Measurements from ENCODE around the gene SHISAL1. TPM values are rescaled to one million over a fixed set of nuclear protein-coding genes. Genes with fewer than 3 reads are reported as not detected.
A peak's percentile ranks its signal among the peaks of the same experiment; 100 is the strongest.

The SHISAL1 gene
- total and polyA plus RNA-seq, 2 donors: 5.1 to 21.1 TPM

DNA sequence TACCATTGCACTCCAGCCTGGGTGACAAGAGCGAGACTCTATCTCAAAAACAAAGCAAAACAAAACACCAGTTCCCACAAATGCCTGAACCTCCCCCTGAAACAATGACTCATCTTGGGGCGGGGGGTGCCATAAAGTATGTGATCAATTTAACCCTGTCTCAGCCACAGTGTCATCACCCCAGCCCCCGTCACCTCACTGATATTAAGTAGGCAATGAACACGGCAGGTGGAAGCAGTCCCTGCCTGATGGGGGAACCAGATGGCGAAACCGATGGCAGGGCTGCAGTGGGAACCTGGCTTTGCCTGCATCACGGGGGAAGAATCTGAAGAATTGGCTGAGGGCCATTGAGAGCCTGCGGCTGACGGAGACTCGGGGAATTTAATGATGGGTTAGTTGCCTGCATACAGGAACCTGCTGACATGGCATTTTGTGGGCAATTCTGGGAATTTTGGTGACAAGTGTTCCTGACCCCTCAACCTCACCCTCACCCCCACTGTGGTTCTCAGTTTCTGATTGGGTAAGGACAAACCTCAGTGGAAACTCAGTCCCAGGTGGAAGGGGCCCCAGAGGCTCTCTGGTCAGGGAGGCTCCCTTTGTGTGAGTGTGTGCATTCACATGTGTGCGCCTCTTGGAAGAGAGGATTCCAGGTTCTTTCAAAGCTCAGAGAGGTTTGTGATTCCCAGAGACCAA is 39.1 kb upstream of the SHISAL1 start:
- DNase-seq (ENCODE audit: extremely low spot score): no peak
- Histone ChIP-seq H3K4me3 (ENCODE audit: low read depth, low read length) (no peak overlapping the region), H3K36me3 (ENCODE audit: insufficient read depth) (no peaks in the 10 kb centered on the region), H3K27ac (ENCODE audit: low read depth) (no peak overlapping the region), H3K4me1 (ENCODE audit: insufficient read depth) (no peaks in the 10 kb centered on the region)
- 15% methylated on average over 11 of the region's 11 CpGs for WGBS

DNA sequence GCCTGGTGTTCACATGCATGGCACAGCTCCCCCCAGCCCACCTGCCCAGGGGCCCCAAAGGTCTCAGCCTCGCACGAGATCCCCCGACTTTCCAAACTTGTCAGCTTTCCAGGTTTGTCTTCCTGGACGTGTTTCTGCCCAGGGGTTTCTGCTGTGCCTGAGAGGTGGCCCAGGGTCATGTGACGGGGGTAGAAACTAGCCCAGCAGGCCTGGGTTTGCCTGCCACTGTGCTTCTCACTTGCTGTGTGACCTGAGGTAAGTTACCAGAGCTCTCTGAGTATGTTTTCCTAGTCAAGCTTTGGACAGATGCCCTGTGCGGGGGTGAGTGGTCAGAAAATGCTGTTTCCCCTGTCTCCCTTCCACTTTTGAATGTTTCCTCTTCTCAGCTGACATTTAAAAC is 38.3 kb upstream of the SHISAL1 start:
- WGBS: 79% methylated on average over 6 of the region's 6 CpGs
- no peak for DNase-seq (ENCODE audit: extremely low spot score)
- Histone ChIP-seq H3K4me1 (ENCODE audit: insufficient read depth) (no peaks in the 10 kb centered on the region), H3K27ac (ENCODE audit: low read depth) (no peak overlapping the region), H3K36me3 (ENCODE audit: insufficient read depth) (no peaks in the 10 kb centered on the region), H3K4me3 (ENCODE audit: low read depth, low read length) (no peak overlapping the region)

DNA sequence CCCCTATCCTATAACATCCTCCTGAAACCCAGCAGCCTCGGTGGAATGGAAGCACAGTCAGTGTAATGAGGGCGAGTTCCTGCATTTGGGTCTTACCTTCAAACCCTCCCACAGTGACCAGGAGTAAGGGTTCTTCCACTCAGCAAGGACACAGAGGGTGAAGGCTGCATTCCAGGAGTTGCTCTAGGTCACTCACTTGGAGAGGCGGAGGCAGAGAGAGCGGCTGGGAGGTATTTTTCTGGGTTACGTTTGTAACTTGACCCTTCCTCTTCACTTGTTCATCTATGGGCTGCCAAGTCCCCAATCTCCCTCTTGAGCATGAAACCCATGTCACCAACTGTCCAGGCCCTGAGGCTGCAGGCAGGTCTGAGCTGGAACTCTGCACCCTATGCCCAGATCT is 36.8 kb upstream of the SHISAL1 start:
- Histone ChIP-seq H3K27ac (ENCODE audit: low read depth) (no peak overlapping the region), H3K4me1 (ENCODE audit: insufficient read depth) (no peaks in the 10 kb centered on the region), H3K4me3 (ENCODE audit: low read depth, low read length) (no peak overlapping the region), H3K36me3 (ENCODE audit: insufficient read depth) (no peaks in the 10 kb centered on the region)
- no peak for DNase-seq (ENCODE audit: extremely low spot score)
- 67% methylated on average over 5 of the region's 5 CpGs for WGBS

DNA sequence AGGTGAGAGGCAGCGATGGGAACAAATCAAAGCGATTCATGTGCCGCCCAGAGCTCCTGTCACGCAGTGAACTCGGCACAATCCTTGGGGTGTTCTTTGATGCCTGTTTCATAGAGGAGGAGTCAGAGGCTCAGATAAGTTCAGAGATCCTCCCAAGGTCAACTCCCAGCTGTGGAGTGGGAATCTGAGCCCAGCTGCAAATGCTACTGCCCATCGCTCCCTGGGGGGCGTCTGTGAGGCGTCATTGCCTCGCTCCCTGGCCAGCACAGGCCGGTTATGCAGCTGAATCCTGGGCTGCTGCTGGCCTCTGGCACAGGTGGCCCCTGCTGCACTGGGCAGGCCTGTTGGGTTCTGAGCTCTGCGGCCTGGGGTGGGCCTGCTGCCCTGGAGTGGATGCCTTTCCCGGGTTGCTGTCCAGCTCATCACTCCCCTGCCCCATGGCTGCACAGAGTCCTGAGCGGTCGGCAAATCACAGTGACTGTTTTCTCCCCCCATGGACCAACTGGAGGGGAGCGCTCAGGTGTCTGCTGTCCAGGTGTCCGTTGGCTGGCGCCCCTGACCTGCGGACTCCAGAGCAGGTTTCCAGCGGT is 36.3 kb upstream of the SHISAL1 start:
- no peaks in the 10 kb centered on the region for H3K36me3 ChIP-seq (ENCODE audit: insufficient read depth)
- DNase-seq (ENCODE audit: extremely low spot score): no peak
- 77% methylated on average over 19 of the region's 19 CpGs for WGBS
- H3K27ac ChIP-seq (ENCODE audit: low read depth): no peak overlapping the region
- no peak overlapping the region for H3K4me3 ChIP-seq (ENCODE audit: low read depth, low read length)
- H3K4me1 ChIP-seq (ENCODE audit: insufficient read depth): no peaks in the 10 kb centered on the region

DNA sequence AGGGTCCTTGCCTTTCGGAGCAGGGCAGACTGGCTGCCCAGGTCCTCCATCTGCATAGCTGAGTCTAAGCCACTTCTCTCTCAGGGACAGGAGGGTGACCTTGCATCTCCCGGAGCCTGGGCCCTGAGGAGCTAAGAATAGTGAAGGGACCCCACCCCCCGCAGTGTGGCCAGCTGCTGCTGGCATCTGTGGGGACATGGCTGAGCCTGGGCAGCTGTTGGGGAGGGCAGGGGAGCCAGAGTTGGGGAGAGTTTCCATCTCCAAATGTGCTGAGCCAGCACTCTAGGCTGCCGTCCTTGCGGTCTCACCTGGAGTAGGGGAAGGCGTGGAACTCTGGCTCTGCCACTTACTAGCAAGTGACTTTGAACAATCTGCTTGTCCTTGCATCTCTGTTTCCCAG is 34.8 kb upstream of the SHISAL1 start:
- Histone ChIP-seq H3K4me3 (ENCODE audit: low read depth, low read length) (no peak overlapping the region), H3K27ac (ENCODE audit: low read depth) (no peak overlapping the region), H3K4me1 (ENCODE audit: insufficient read depth) (no peaks in the 10 kb centered on the region), H3K36me3 (ENCODE audit: insufficient read depth) (no peaks in the 10 kb centered on the region)
- no peak for DNase-seq (ENCODE audit: extremely low spot score)
- 90% methylated on average over 6 of the region's 6 CpGs for WGBS

DNA sequence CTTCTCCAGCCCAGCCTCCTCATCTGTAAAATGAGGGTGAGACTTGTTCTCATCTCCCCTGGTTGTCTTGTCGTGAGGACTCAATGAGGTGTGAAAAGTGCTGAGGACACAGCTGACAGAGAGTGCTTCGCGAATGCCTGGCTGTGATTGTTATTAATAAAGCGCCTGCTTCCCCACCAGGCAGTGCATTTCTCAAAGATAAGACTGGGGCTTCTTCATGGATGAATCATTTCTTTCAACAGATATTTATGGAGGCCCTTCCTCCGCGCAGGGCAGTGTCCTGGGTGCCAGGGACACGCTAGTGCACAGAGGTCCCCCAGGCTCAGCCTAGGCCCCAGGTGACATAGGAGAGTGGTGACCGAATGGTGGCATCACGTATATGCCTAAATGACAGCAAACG is 34.3 kb upstream of the SHISAL1 start:
- no peaks in the 10 kb centered on the region for H3K36me3 ChIP-seq (ENCODE audit: insufficient read depth)

DNA sequence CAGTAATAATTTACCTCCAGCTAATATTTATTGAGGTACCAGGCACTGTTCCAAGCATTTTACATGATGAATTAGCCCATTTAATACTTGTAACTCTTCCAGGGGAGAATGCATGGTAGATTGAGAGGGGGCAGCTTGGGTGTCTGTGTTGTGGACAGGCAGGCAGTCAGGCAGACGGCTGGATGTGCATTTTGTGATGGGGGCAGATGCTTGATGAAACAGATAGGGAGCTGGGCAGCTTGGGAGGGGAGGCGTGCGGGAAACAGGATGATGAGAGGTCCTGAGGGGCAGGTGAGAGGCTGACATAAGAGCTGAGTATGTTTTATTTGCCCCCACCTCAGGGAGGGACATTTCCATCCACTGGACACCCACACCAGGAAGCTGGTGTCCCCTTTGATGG is 33.1 kb upstream of the SHISAL1 start:
- WGBS: 93% methylated on average over 3 of the region's 3 CpGs
- Histone ChIP-seq H3K27ac (ENCODE audit: low read depth) (no peak overlapping the region), H3K4me3 (ENCODE audit: low read depth, low read length) (no peak overlapping the region), H3K4me1 (ENCODE audit: insufficient read depth) (no peaks in the 10 kb centered on the region), H3K36me3 (ENCODE audit: insufficient read depth) (no peaks in the 10 kb centered on the region)
- no peak for DNase-seq (ENCODE audit: extremely low spot score)

More for the DNA sequence above, 34.3 kb upstream of the SHISAL1 start:
- no peak overlapping the region for H3K27ac ChIP-seq (ENCODE audit: low read depth)
- no peak for DNase-seq (ENCODE audit: extremely low spot score)
- 58% methylated on average over 10 of the region's 10 CpGs for whole genome bisulfite sequencing
- no peak overlapping the region for H3K4me3 ChIP-seq (ENCODE audit: low read depth, low read length)
- H3K4me1 ChIP-seq (ENCODE audit: insufficient read depth): no peaks in the 10 kb centered on the region

DNA sequence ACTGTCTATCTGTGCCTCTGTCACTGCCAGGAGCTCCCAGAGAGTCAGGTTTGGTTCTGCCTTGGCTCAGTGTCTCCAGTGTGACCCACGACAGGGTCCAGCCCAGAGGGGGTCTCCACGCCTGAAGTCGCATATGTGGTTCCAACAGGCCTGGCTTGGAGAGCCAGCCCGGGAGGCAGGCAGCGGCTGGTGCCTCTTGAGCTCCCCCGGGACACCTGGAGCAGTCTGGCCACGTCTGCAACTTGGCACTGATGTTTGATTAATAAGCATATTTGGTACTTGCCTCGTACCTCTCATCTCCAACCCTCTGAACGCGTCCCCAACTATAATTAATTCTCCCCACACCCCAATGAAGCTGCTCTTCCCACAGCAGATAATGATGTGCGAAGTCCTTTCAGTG is 31.7 kb upstream of the SHISAL1 start:
- Histone ChIP-seq H3K4me1 (ENCODE audit: insufficient read depth) (no peaks in the 10 kb centered on the region), H3K27ac (ENCODE audit: low read depth) (no peak overlapping the region), H3K4me3 (ENCODE audit: low read depth, low read length) (no peak overlapping the region), H3K36me3 (ENCODE audit: insufficient read depth) (no peaks in the 10 kb centered on the region)
- no peak for DNase-seq (ENCODE audit: extremely low spot score)
- 89% methylated on average over 11 of the region's 11 CpGs for WGBS

DNA sequence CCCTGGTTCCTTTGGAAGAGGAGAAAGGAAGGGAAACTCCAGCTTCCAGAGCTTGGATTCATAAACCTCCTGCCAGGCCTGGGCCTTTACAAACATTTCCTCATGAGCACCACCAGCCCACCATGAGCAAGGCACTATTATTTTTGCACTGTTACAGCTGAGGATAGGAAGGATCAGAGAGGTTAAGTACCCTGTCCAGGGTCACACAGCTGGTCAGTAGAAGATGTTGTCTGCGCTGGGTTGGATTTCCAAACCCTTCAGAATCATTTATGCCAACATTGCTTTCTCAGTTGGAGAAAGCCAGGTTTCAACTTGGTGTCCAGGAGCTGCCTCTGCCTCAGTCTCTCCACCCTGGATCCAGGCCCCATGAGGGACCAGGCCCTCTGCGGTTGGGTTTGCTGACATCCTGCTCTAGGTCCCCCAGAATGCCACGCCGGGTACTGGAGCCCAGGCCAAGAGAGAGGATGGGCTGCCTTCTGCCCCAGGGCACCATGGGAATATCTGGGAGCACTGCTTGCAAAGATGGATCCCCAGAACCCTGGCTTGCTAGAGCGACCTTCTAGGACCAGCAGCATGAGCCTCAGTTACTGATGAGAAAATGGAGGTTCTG is 29.7 kb upstream of the SHISAL1 start:
- no peaks in the 10 kb centered on the region for H3K4me1 ChIP-seq (ENCODE audit: insufficient read depth)
- WGBS: 96% methylated on average over 5 of the region's 5 CpGs
- no peak overlapping the region for H3K4me3 ChIP-seq (ENCODE audit: low read depth, low read length)
- no peak for DNase-seq (ENCODE audit: extremely low spot score)
- no peaks in the 10 kb centered on the region for H3K36me3 ChIP-seq (ENCODE audit: insufficient read depth)
- H3K27ac ChIP-seq (ENCODE audit: low read depth): peak overlapping the region; percentile 49

DNA sequence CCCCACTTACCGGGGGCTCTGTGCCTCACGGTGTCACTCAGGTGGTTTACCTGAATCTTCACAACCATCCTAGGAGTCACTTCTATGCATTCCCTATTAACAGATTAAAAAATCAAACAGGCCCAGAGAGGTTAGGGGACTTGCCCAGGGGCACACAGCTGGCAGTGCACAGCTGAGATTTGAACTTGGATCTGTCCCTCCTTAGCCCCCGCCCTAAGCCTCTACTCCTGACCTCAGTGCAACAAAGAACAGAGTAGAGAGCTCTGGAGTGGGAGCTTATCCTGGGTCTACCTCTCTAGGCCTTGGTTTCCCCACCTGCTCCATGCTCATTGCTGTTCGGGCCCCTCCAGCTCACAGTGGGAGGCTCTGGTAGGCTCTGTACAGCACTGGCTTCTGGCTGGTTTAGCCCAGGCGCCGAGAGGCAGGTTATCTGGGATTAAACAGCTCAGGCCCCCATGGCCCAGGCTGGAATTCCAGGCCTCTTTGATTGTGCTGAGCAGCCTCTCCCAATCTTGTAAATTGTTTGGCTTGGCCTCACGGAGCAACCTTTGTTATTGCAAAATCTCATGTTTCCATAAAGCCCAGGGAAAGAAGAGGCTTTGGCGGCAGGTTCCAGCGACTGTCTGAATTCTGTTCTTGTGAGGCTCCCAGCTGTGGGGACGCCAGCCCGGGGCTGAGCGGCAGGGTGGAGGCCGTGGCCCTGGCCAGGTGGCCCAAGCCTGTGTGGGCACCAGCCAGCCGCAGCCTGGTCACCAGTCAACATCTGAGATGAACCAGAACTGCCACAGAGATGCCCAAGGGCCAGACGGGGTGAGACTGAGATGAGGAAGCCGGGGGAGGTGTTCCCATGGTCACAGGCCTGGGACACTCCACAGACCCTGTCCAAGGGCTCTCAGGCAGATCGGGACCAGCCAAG is 28.9 kb upstream of the SHISAL1 start:
- Histone ChIP-seq H3K4me3 (ENCODE audit: low read depth, low read length) (no peak overlapping the region), H3K36me3 (ENCODE audit: insufficient read depth) (no peaks in the 10 kb centered on the region), H3K4me1 (ENCODE audit: insufficient read depth) (no peaks in the 10 kb centered on the region), H3K27ac (ENCODE audit: low read depth) (peak overlapping the region; percentile 49)
- WGBS: 38% methylated on average over 17 of the region's 17 CpGs
- no peak for DNase-seq (ENCODE audit: extremely low spot score)

DNA sequence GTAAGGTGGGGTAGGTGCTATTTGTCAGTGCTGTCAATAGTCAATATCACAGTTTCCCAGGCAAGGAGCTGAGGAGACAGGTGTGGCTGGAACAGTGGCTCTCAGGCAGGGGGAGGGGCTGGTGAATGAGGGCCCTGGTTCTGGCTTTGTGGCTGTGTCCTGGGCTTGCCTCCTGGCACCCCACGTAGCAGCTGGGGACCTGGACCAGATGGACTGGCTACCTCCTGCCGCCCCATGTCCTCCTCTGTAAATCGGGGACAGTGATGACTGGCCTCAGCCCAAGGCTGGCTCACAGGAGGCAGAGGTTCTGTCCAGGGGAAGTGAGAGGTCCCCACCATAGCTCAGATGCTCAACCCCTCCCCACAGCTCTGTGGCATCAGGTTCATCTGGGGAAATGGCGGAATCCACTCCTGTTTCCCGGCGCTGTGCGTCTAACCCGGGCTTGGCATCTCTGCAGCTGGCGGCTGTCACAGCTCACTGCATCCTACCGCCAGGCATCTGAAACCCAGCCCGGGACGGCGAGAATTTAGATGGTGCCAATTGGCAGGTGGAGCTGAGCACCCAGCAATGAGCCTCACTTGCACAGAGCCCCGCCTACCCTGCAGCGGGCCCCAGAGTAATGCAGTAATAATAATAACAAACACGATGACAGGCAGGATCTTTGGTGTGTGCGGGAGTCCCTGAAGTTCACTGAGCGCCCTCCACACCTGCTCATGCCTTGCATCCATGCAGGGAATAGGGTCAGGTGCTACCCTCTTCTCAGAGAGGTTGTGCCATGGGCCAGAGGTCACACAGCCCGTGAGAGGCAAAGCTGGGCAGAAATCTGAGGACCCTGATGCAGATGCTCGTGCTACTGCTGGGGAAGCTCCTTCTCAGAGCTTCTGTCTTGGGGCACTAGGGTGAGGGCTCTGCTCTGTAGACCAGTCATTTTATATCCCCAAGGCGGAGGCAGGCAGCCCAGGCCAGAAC is 27.8 kb upstream of the SHISAL1 start:
- Histone ChIP-seq H3K36me3 (ENCODE audit: insufficient read depth) (no peaks in the 10 kb centered on the region), H3K27ac (ENCODE audit: low read depth) (no peak overlapping the region), H3K4me3 (ENCODE audit: low read depth, low read length) (no peak overlapping the region), H3K4me1 (ENCODE audit: insufficient read depth) (no peaks in the 10 kb centered on the region)
- WGBS: 80% methylated on average over 21 of the region's 21 CpGs
- DNase-seq (ENCODE audit: extremely low spot score): no peak

DNA sequence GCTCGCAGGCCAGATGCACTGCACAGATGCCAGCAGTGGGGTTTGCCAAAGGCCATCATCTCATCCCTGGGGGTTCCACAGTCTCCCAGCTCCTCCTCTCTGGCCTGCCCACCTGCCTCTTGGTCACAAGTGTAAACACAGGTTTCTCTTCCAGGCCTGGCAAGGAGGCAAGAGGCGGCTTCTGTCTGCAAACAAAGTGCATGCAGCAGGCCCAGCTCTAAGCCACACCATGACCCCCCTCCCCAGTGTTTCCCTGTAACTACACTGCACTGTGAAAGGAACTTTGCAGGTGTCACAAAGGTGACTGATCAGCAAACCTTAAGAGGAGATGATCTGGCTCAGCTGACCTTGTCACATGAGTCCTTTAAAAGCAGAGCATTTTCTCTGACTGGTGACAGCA is 26.2 kb upstream of the SHISAL1 start:
- DNase-seq (ENCODE audit: extremely low spot score): no peak
- Histone ChIP-seq H3K4me3 (ENCODE audit: low read depth, low read length) (no peak overlapping the region), H3K4me1 (ENCODE audit: insufficient read depth) (no peaks in the 10 kb centered on the region), H3K36me3 (ENCODE audit: insufficient read depth) (no peaks in the 10 kb centered on the region), H3K27ac (ENCODE audit: low read depth) (no peak overlapping the region)
- whole genome bisulfite sequencing: 92% methylated on average over 2 of the region's 2 CpGs

Data from urinary bladder (tissue), 4 donors.